Stimulated activated CD8-positive, alpha-beta memory T cell treated with anti-CD3 and anti-CD28 coated beads, Interleukin-4, amount 100 ng/mL, for 4 hours (primary cell): ENCODE results near the gene RERE.
"Not testable (repeated sequence)": the region's sequence is repeated elsewhere in the genome, so short reads cannot be mapped to it uniquely, and the experiment has no call there.

Source experiments
- DNase-seq, 2 donors: peaks; one replicate each; pipeline ENCODE4 v3.0.0-alpha.2; 2020; ENCODE audit warnings: low read depth in 2 of 2, low spot score in 1 of 2

The RERE gene

GRCh38 chr1:8392522-8392921 is 424.9 kb downstream of the RERE start:
- DNase-seq = no peak

DNA sequence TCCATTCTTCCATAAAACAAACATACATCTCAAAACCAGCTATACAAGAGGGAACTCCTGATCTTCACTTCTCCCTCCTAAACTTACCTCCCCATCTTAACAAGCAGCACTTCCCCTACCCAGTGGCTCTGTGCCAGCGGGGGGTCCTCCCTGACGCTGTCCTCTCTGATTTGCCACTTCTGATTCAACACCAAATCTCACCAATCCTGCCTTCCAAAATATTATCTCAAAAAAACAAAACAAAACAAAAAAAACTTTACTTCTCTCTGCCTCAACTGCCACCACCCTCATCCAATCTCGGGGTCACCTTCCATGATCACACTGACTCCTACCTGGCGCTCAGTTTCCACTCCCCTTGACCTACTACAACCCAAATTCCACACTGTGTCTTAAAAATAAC is 426.7 kb downstream of the RERE start:
- DNase-seq = no peak

GRCh38 chr1:8389958-8390535 is 427.4 kb downstream of the RERE start:
- DNase-seq = no peak

GRCh38 chr1:8388732-8389562 is 428.5 kb downstream of the RERE start:
- DNase-seq = no peak

- no peak for DNase-seq
Measured at GRCh38 chr1:8386247-8386646, 431.2 kb downstream of the RERE start.

DNA sequence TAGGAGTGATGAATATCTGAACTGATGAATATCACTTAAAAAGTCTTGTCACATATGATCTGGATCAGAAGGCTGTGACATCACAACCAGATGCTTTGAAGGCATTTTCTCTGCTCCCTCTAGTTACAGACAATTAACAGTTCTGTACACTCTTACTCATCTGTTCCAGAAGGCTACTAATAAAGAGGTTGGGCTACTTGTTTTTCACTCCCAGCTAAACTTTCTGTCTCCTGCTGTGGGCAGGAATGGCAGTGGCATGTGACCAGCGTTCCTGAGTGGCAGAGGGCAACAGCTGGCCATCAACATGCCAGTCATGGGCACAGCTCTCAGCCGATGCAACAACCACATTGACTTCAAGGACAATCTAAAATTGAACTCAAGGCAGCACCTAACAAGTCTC is 432.9 kb downstream of the RERE start:
- no peak for DNase-seq

DNA sequence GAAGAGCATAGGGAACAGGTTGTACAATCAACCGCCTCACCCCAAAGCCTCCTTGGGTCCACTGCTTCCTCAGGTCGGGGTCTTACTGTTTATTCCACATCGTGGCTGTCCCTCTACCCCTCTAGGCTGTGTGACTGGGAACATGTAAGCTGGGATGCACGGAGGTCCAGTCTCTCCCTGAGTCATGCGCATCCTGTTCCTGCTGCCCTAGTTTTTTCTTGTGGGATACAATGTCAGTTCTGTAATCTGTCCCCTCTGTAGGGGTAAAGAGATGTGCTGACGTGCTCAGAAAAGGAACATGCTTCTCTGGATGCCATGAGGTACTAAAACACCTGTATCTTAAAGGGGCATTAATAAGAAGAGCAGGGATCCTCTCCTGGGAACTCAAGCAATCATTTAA is 433.4 kb downstream of the RERE start:
- no peak for DNase-seq

DNA sequence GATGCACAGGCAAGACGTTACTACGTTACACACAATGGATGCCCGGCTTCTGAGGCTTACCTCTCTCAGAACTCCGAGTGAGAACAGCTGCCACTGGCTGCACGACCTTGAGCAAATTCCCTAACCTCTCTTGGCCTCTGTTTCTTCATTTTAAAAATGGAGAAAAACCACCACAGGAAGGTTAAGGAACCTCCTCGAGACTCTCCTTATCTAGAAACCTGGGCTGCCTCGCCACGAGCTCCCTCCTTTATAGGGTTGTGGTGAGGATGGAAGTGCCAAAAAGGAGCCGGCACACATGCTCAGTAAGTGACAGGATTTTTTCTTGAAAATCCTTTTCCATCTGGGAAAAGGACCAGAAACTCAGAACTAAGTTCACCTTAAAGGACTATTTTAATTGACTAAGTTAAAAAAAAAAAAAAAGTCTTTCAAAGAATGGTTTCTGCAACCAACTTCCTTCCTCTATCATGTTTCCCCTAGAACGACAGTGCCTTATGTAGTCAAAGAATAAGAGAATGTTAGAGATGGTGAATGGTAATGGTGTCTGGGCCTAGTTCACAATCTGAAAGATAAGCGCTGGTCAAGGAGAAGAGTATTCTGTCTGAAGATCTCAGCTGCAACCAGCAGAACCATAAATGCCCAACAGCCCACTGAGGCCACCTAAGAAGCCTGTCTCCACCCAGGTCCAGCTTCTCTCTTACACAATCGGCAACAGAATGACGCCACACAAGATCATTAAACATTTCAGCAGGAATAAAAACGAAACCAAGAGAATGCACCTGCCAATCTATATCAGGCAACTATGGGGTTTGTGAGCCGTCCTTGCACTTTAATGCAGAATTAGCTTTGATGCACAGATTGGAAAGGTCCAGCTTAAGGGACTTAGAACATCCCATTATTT is 434.6 kb downstream of the RERE start:
- DNase-seq = no peak

GRCh38 chr1:8382051-8382505 is 435.4 kb downstream of the RERE start:
- no peak for DNase-seq

DNA sequence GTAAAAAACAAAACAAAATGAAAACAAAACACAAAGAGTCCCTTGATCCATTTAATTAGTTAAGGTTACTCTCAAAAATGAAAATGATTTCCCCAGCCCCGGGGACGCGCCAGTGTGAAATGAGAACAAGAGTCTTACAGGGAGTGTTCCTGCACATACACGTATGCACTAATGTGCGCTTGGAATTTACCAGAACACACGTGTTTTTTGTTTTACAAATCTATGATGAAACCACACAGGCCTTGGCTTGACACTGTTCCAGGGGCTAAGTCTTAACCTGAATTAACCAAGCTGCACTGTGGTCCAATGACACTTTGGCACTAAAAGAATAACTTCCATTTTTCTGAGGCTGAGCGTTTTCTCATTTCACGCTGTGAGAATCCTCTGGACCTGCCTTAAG is 435.8 kb downstream of the RERE start:
- no peak for DNase-seq

- not testable (repeated sequence) for DNase-seq
Measured at GRCh38 chr1:8380310-8380709, 437.1 kb downstream of the RERE start.

DNA sequence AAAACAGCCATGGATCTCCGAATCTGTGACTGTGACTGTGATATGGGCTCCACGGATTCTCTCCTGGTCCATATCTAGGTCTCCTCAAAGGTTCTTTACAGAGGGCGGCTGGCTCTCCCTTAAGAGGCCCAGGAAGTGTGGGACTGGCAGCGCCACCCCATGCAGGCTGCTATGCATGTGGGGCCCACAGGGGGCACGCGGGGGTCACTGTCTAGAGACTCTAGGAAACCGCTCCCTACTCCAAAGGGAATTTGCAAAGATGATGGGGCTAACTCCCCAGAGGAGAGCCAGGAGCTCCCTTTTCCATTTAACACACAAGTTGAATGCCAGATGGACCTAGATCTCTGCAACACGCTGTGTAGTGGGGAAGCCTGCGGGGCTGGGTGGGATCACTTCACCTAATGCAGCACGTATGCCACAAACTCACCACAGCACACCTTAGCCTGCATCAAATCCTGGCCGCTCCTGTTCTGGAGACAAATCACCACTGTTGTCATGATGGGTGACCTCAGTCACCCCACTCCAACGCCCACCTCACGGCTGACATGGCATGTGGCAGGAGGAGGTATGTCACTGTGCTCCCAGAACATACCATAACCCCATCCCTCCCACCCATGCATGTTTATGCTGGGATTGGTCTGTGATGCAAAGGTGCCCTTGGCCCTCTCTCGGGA is 437.8 kb downstream of the RERE start:
- no peak for DNase-seq

DNA sequence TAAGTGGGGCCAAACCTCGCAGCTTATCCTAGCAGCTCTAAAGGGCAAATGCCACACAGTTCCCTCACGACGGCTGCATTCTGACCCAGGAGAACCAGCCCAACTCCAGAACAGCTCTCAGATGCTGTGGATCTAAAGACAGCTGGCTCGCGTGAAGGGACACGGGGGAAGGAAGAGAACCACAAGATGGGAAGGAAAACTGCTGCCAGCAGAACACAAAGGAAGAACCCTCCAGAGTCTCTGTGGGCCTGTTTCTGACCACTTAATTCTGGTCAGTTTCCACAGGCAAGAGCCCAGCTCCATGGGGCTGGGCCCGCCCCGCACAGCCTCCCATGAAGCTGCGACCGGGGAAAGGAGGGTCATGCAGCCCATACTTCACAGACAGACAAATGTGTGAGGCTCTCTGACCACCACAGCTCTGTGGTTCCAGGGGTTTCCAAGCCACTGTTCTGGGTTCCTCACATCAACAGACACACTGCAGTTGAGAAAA is 438.4 kb downstream of the RERE start:
- DNase-seq = no peak

DNA sequence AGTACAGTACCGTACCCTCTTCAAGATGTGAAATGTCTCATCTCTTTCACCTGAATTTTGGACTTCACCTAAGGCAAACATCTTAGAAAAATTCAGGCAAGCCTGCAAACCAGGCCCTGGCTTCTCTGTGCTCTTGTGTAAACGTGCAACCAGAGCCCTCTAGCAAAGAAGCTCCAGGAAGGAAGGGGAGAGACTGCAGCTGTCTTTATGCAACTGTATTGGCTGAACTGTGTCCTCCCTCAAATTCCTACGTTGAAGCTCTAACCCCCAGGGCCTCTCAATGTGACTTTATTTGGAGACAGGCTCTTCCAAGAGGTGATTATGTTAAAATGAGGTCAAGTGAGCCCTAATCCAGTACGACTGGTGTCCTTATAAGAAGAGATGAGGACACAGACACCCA is 439.3 kb downstream of the RERE start:
- no peak for DNase-seq

- no peak for DNase-seq
Measured at GRCh38 chr1:8377271-8377981, 440.0 kb downstream of the RERE start.

GRCh38 chr1:8376358-8376840 is 441.0 kb downstream of the RERE start:
- no peak for DNase-seq

DNA sequence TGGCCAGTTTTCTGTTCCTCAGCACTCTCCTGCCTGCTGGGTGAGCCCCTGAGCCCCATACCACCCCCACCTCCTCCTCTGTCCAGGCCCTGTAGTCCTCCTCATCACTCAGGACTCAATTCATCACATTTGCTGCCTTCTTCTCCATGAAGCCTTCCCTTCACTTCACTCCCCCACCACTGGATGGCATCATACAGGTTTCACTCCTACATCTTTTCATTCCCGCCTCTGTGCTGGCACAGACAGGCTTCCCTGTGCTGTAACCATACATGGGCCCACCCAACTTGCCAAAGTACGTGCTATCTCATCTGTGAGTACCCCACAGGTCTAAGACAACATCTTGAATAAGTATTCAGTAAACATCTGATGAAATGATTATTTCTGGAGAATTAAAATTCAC is 442.6 kb downstream of the RERE start:
- DNase-seq = no peak

DNA sequence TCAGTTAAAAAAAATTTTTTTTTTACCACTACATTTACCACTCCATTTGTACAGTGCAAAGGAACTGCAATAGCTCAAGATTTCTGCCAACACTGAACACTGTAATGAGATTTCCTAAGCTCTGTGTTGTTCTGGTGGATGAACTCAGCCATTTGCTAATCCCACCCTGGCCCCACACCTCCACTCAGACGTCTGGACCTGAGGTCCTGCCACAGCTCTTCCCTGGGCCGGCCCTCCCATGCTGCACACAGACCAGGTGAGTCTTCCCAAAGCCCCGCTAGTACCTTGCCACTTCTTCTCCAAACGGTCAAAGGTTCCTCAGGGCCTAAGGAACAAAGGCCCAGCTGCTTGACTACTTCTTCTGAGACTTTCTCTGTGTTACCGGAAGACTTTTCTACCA is 443.1 kb downstream of the RERE start:
- no peak for DNase-seq

DNA sequence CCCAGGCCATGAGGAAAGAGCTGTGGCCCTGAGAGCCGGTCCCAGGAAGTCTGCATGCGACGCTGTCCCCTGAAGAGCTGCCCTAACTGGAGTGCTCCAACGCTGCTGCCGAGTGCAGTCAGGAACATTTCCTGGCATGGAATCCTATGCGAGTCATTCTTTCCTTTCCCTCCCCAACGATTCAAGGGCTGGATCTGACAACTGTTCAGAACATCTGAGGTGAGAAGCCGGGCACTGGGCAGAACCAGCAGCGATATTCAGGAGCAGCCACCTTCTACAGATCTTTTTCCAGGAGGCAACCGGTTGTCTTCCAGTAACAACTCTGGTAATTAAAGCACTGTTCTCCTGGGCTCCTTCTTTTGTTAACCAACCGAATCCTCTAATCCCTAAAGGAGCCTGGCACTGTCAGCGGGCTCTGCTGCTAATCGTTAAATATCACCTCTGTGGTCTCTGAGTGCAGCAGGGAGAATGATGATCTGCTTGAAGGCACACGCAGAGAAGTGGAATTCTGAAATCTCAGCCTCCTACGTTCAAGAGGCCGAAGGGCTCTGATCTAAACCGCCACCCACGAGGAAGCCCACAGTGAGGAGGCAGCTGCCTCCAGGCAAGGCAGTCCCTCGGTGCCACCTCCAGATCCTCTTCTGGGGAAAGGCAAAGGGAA is 443.7 kb downstream of the RERE start:
- DNase-seq = no peak

GRCh38 chr1:8373125-8373524 is 444.3 kb downstream of the RERE start:
- no peak for DNase-seq
